Stimulated activated CD8-positive, alpha-beta memory T cell treated with anti-CD3 and anti-CD28 coated beads, Interleukin-15, amount 100 ng/mL, for 1 hour (primary cell): ENCODE measurements around the gene ARHGAP22.

Experiments used
- DNase-seq: peaks from one replicate; pipeline ENCODE4 v3.0.0-alpha.2; 2020; ENCODE audit warnings: low read depth

Gene ARHGAP22

DNA sequence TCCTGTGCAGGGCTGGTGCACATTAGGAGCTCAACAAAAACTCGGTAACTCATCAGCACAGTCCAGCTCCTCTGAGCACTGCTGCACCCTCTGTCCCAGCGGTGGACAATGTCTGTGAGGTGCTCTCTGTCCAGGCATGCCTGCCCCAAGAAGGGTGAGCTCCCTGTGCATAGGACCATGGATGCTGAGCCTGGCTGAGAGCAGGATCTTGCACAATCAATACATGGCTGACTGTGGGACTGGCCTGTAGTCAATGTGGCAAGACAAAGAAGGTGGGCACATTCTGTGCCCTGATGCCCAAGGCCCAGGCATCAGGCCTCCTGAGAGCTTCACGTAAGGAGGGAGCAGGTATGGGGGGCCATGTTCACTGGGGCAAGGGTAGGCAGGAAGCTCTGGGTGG, 17.1 kb downstream of the ARHGAP22 start:
- DNase-seq = no peak

GRCh38 chr10:48587101-48587500, 17.8 kb downstream of the ARHGAP22 start:
- no peak for DNase-seq

- no peak for DNase-seq
These were observed 21.9 kb downstream of the ARHGAP22 start for GRCh38 chr10:48582970-48583369.

- DNase-seq = no peak
These were observed 24.6 kb downstream of the ARHGAP22 start for GRCh38 chr10:48580236-48580635.

- DNase-seq = no peak
These were observed 25.5 kb downstream of the ARHGAP22 start for GRCh38 chr10:48579251-48579960.

DNA sequence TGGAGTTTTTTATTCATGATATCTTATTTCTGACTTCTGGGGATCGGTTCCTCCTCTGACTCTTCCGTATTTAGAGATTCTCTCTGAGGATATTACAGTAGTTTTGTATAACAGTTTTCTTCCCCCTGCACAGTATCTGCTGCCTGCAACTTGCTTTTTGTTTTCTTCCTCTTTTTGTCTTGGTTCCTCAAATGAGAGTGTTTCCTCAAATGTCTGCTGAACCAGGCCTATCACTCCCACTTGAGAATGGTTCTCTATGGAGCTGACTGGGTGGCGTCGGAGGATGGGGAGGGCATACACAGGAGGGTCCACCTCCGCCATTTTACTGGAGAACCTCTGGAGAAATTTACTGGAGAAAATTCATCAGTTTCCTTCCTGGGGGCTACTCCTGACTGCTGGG, 27.7 kb downstream of the ARHGAP22 start:
- no peak for DNase-seq

DNA sequence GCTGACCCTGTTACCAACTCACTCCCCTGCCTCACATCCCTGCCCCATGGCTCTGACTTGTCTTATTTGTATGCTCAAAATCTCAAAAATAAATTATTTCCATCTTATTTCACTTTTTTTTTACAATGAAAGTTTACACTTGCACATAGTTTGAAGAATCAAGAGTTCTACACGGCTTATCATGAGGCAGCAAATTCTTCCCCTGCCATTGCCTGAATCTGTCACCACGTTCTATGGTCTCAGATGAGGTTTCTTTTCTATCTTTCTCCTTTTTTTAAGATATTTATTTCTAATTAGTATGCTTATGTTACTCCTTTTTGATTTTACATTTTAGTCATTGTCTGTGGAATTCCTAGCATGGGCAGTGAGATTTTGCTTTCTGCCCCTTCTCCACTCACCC, 28.4 kb downstream of the ARHGAP22 start:
- DNase-seq = no peak

DNA sequence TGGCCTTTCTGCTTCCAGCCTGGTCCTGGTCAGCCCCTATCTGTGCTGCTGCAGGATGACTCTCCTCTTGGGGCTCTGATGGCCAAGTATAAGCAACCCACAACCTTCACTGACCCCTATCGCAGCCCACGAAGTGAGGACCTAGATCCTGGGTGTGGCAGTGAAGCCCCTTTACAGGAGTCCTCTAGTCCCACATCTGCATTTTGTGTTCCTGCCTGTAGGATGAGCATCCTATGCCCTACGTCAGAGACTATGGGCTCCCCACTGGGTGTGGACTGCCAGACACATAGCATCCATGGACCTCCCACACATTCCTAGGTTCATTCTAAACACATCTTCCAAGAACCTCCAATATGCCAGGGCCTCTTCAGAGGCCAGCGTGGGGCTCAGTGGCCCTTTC, 29.0 kb downstream of the ARHGAP22 start:
- DNase-seq = no peak

- no peak for DNase-seq
These were observed 30.0 kb downstream of the ARHGAP22 start for GRCh38 chr10:48574817-48575380.

- DNase-seq = no peak
These were observed 30.5 kb downstream of the ARHGAP22 start for GRCh38 chr10:48574322-48574796.

DNA sequence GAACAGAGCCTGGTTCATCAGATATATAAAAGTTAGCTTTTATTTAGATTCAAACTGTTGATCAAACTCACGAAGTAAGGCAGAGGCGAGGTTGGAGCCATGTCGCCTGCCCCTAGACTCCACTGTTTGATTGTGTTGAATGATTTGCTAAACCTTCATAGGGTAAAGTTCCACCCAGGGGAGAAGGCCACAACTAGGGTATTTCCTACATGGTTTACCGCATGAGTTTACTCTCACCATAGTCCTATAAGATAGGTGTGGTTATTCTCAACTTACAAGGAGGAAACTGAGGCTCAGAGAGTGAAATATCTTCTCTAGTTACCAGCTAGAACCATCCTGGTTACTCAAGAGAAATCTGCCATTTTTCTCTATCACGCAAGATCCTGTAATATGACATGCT, 31.8 kb downstream of the ARHGAP22 start:
- DNase-seq = no peak

GRCh38 chr10:48572414-48572813, 32.5 kb downstream of the ARHGAP22 start:
- no peak for DNase-seq

- DNase-seq = no peak
These were observed 36.3 kb downstream of the ARHGAP22 start for GRCh38 chr10:48568546-48568945.

DNA sequence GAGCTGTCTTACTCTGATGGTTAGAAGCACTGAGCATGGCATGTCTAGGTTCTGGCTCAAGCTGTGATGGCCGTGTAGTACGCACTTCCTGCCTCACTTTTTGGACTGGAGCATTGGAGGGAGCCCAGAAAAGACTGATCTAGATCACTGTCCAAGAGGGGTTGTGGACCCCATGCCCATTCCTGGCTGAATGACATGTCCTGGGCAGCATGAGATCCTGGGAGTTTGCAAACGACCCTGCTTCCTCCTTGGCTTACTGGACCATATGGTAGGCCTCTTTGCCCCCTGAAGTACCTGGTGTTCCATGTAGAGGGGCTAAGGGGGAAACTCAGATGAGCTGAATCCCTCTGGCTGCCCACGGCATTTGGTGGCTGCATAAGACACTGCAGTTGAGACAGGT, 36.7 kb downstream of the ARHGAP22 start:
- DNase-seq = no peak

- DNase-seq = no peak
These were observed 37.5 kb downstream of the ARHGAP22 start for GRCh38 chr10:48567346-48567745.

DNA sequence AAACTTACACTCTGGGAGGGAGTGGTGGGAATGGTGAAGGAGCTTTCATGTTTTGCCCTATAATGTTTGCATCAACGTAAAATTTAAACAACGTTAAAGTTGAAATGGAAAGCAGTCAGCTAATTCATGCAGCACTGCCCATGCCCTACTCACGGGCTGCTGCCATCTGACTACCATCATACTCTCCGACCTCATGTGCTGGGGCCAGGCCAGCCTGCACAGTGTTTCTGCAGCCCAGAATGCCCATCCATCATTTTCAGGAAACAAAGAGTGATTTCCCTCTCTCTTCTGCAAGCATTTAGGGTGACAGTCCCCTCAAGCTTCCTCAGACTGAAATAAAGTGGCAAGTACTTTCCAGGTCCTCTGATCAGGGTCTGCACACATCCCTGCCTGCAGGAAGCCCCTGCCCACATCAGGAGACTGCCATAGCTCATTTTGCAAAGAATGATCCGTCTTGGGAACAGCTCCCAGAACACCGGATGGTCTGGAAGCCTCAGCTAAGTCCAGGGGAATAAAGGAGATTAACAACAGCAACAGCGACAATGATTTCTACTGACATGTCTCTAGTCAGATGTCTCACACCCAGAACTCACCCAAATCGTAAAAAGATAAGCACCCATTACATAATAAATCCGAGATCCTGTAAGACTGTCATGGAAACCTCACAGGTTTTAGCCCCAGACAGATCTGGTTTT, 40.3 kb downstream of the ARHGAP22 start:
- no peak for DNase-seq

DNA sequence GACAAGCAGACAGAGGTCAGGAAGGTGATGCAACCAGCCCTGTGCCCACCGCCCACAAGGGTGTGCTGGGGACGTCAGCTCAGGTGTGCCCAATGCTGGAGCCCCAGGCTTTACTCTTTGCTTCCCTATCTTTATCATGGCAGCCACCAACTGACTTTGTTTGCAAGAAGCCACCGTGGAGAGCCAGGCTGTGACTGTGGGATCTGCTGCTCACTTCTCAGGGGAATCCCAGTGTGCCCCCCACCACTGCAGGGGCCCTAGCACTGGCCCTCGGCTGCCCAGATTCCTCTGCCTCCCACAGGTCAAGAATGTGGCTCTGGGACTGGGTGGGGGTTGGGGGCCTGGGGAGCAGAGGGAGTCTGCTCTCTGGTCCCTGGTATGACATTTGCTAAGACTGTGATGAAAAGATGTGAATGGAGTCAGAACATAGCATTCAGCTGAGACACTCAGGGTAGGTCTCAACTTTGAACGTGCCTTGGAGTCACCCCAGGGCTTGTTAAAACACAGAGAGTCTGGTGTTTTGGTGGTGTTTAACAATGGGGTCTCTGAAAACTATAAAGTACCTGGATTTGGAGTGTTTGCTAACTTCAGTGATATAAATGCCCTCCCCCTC, 47.3 kb downstream of the ARHGAP22 start:
- DNase-seq = no peak

GRCh38 chr10:48556713-48557112, 48.2 kb downstream of the ARHGAP22 start:
- no peak for DNase-seq

- DNase-seq = no peak
These were observed 48.8 kb downstream of the ARHGAP22 start for GRCh38 chr10:48556065-48556464.

DNA sequence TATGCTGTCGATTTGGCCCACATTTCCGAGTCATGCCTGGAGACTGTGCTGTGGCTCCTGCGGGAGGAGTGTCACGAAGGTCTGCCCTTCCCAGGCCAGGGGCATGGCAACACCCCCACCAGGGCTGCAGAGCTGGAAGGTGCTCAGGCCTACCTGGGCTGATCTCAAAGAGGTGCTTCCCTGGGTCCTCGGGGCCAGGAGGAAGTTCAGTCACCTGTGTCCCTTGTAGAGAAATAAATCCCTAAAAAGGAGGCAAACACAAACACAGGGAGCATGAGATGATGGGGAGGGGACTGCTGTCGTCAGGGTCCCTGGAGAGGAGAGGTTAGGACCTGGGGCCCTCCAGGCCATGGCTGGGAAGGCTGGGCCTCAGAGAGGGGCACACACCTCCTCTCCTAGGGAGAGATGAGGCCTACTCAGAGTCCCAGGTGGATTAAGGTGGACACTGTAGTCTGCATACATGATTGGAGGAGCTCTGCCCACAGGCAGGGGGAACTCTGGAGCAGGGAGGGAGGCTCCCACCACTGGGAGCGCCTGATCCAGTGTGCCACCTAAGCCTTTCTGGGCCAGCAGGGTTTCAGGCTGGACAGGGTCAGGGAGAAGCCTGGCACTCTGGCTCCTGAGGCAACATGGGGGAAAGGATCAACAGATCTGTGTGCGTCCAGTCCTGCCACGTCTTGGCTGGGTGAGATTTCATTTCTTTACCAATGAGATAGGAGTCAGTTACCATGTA, 49.4 kb downstream of the ARHGAP22 start:
- DNase-seq = no peak

- no peak for DNase-seq
These were observed 50.2 kb downstream of the ARHGAP22 start for GRCh38 chr10:48554656-48555055.

DNA sequence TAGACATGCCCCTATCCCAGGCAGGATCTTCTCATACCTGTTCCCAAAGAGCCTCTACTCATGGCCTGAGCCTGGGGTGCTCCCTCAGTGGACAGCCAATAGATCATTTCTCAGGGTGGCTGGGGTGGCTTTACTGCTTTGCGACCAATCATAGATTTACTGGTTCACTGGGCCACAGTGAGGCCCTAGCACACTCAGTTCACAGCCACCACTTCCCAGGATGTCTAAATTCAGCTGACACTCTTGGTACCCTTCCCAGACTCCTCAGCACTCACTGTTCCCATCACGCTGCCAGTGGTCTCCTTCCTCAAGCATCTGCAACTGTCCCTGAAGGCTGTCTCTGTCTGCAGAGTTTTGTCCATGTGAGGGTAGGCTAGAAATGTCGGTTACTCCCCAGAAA, 50.6 kb downstream of the ARHGAP22 start:
- no peak for DNase-seq
